ENCODE data around the gene RERE.
A peak's percentile ranks its signal among the peaks of the same experiment; 100 is the strongest.
"Not testable (repeated sequence)": the region's sequence is repeated elsewhere in the genome, so short reads cannot be mapped to it uniquely, and the experiment has no call there.

Gene RERE

GRCh38 chr1:8517661-8518489 is 299.6 kb downstream of the RERE start:
- no peak for DNase-seq (ENCODE audit: low read depth in 3 of 3)

DNA sequence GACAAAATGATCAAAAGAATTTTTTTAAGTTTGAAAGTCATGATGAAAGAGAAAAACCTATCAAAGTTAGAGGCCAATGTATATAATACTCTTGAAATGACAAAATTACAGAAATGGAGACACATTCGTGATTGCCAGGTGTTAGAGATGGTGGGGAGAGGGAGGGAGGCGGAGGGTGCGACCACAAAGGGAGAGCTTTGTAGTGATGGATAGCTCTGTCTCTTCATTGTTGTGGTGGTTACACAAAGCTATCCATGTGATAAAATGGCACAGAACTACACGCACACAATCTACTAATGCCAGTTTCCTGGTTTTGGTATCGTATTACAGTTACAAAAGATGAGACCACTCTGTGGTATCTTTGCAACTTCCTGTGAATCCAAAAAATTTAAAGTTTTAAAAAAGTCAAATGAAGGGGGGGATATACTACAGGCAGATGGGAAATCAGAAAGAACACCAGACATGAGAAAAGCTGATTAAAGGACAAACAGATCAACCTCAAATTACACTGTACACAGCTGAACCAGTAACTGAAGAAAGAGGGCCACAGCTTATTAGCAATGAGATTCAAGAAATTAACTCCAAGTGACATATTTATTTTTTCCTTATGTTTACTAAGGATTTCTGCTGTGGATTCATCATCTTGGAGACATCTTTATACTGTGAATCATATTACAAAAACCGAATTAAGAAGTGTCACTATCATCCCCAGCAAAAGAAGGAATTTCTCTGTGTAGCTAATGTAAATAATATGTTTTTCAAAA is 300.5 kb downstream of the RERE start:
- DNase-seq (ENCODE audit: low read depth in 3 of 3): no peak

DNA sequence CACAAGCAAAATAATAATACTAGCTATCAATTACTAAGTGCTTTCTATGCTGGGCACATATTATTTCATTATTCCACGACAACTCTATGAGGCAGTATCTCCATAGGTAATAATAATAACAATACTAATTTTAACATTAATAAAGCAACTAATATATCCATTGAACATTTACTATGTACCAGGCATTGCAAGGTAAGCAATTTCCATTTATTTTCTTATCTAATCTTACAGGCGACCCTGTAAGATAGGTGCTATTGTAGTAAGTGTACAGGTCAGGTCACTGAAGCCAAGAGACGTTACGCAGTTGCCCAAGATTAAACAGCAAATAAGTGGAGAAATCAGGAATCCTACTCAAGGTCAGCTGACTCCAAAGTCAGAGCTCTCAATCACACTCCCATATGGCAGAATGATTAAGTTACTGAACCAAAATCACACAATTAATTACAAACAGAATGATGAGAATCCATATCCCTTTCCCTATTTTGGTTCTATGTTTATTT is 301.1 kb downstream of the RERE start:
- no peak for DNase-seq (ENCODE audit: low read depth in 3 of 3)

GRCh38 chr1:8512504-8512903 is 304.9 kb downstream of the RERE start:
- no peak for DNase-seq (ENCODE audit: low read depth in 3 of 3)

GRCh38 chr1:8510041-8510823 is 307.2 kb downstream of the RERE start:
- peak; percentile 20 to 37 (median 32) for DNase-seq (ENCODE audit: low read depth in 3 of 3)

GRCh38 chr1:8509579-8509978 is 307.9 kb downstream of the RERE start:
- DNase-seq (ENCODE audit: low read depth in 3 of 3): no peak

GRCh38 chr1:8506995-8507615 is 310.3 kb downstream of the RERE start:
- DNase-seq (ENCODE audit: low read depth in 3 of 3): no peak

- DNase-seq (ENCODE audit: low read depth in 3 of 3): no peak
Measured at GRCh38 chr1:8506456-8506855, 311.0 kb downstream of the RERE start.

- DNase-seq (ENCODE audit: low read depth in 3 of 3): no peak
Measured at GRCh38 chr1:8503842-8504241, 313.6 kb downstream of the RERE start.

- not testable (repeated sequence) for DNase-seq (ENCODE audit: low read depth in 3 of 3)
Measured at GRCh38 chr1:8502949-8503348, 314.5 kb downstream of the RERE start.

- DNase-seq (ENCODE audit: low read depth in 3 of 3): no peak
Measured at GRCh38 chr1:8497210-8497819, 320.1 kb downstream of the RERE start.

DNA sequence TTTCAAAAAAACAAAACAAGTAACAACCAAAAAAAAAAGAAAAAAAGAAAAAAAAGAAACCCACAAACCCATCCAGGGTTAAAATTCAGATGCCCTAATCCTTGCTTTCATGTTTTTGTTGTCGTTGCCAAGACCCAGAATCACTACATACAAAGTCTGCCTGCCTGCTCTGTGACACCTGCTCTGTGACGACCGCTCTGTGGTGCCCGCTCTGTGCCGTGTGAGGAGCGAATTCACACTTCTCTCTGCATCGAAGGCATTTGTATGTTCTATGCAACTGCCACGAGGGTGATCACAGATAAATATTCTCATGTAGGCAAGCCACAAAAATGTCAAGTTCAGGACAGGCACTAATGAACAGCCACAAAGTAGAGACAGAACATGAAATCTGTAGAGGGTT is 321.0 kb downstream of the RERE start:
- no peak for DNase-seq (ENCODE audit: low read depth in 3 of 3)

GRCh38 chr1:8495928-8496401 is 321.5 kb downstream of the RERE start:
- peak in 1 of 3 experiments; percentile 10 for DNase-seq (ENCODE audit: low read depth in 3 of 3)

DNA sequence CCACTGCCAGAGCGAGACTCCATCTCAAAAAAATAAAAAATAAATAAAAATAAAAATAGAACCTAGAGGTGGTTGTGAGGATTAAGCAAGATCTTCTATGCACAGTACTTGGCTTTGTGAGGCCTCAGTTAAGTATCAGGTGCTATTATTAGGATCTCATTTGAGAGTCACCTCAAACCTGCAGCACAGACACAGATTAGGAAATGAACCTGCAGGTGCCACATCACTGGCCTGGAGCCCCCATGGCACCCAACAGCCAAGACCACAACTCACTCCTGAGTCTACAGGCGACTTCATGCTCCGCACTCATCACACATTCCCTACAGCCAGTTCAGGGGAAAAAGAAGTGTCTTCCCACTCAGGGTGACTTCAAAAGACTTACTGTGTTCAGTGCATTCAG is 322.8 kb downstream of the RERE start:
- no peak for DNase-seq (ENCODE audit: low read depth in 3 of 3)

- no peak for DNase-seq (ENCODE audit: low read depth in 3 of 3)
Measured at GRCh38 chr1:8493916-8494540, 323.4 kb downstream of the RERE start.

DNA sequence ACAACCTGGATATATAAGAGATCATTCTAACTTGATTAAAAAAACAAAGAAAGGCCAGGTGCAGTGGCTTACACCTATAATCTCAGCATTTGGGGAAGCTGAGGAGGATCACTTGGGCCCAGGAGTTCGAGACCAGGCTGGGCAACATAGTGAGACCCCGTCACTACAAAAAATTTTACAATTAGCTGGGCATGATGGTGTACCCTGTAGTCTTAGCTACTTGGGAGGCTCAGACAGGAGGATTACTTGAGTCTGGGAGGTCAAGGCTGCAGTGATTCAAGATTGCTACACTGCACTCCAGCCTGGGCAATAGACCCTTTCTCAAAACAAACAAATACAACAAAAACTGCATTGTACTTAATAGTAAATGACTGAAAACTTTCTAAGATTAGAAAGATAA is 330.2 kb downstream of the RERE start:
- DNase-seq (ENCODE audit: low read depth in 3 of 3): no peak

DNA sequence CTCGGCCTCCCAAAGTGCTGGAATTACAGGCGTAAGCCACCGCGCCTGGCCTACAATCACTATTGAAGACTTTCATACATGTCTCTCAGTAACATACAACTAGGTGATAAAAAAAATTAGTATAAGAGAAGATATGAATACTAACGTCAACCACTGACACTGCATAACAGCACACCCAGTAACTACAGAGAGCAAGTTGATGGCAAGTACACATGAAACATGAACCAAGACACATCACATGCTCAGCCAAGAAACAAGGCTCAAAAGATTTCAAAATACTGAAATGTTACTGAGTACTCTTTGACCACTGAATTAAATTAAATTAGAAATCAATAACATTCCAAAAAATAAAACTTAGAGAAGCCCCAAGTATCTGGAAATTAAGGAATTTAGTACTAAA is 331.4 kb downstream of the RERE start:
- DNase-seq (ENCODE audit: low read depth in 3 of 3): no peak

DNA sequence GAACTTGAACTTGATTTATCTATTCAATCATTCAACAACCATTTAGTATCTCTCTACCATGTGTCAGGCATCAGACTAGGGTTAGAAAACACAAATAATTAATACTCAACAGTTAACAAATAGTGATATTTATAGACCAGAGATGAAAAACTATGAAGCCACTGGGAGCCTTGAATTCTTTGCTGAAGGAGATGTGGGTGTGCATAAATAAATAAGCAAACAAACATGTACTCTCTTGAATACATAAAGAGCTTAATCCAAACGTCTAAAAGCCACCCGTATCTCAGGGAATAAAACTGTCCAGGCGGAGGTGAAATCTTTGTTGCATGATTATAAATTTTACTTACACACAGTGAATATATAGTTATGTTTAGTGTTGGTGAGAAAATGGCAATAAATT is 333.9 kb downstream of the RERE start:
- no peak for DNase-seq (ENCODE audit: low read depth in 3 of 3)

- DNase-seq (ENCODE audit: low read depth in 3 of 3): no peak
Measured at GRCh38 chr1:8482979-8483381, 334.5 kb downstream of the RERE start.

- no peak for DNase-seq (ENCODE audit: low read depth in 3 of 3)
Measured at GRCh38 chr1:8481650-8482380, 335.6 kb downstream of the RERE start.
